ENCODE results near the gene NALCN. TPM values are rescaled to one million over a fixed set of nuclear protein-coding genes. Genes with fewer than 3 reads are reported as not detected.
A peak's percentile ranks its signal among the peaks of the same experiment; 100 is the strongest.

NALCN gene
- total and polyA plus RNA-seq, 2 donors (not counting 1 experiment from before 2014, with no cell fraction given): 1.5 to 2.7 TPM

- no peak overlapping the region for H3K4me3 ChIP-seq (replicated peaks in 1 of 4; ENCODE audit: control extremely low read depth in 1 of 4, insufficient read depth in 1 of 4, low read depth in 3 of 4, low read length in 4 of 4)
- TF ChIP-seq, protein P1, sequence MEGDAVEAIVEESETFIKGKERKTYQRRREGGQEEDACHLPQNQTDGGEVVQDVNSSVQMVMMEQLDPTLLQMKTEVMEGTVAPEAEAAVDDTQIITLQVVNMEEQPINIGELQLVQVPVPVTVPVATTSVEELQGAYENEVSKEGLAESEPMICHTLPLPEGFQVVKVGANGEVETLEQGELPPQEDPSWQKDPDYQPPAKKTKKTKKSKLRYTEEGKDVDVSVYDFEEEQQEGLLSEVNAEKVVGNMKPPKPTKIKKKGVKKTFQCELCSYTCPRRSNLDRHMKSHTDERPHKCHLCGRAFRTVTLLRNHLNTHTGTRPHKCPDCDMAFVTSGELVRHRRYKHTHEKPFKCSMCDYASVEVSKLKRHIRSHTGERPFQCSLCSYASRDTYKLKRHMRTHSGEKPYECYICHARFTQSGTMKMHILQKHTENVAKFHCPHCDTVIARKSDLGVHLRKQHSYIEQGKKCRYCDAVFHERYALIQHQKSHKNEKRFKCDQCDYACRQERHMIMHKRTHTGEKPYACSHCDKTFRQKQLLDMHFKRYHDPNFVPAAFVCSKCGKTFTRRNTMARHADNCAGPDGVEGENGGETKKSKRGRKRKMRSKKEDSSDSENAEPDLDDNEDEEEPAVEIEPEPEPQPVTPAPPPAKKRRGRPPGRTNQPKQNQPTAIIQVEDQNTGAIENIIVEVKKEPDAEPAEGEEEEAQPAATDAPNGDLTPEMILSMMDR (conservative IDR thresholded peaks at IDR 0.05 in 1 of 2, IDR thresholded peaks at IDR 0.05 in 1 of 2; ENCODE audit: low read depth in 1 of 2, low read length in 2 of 2): no peak
- no peaks in the 10 kb centered on the region for H3K9me3 ChIP-seq (ENCODE audit: control insufficient read depth, insufficient read depth, low read depth, low read length)
- H3K27ac ChIP-seq (ENCODE audit: insufficient read depth, low read length): no peak overlapping the region
- no peaks in the 10 kb centered on the region for H3K36me3 ChIP-seq (ENCODE audit: control insufficient read depth, insufficient read depth, low read length)
- no peaks in the 10 kb centered on the region for H3K79me2 ChIP-seq (ENCODE audit: control insufficient read depth, insufficient read depth, low read length)
- DNase-seq (ENCODE audit: low read depth in 2 of 2): no peak
- H4K20me1 ChIP-seq (ENCODE audit: control insufficient read depth, extremely low read depth, insufficient read depth, low read length): no peaks in the 10 kb centered on the region
- H2AFZ ChIP-seq (ENCODE audit: low read length): no peak overlapping the region
- no peak overlapping the region for H3K9ac ChIP-seq (ENCODE audit: insufficient read depth, low read length)
- no peaks in the 10 kb centered on the region for H3K27me3 ChIP-seq (ENCODE audit: control insufficient read depth, insufficient read depth, low read length)
- H3K4me1 ChIP-seq (ENCODE audit: control insufficient read depth, extremely low read depth, insufficient read depth, low read length): no peaks in the 10 kb centered on the region
- H3K4me2 ChIP-seq (ENCODE audit: extremely low read depth, insufficient read depth, low read length): no peak overlapping the region
Measured at GRCh38 chr13:101331731-101332130, 84.6 kb downstream of the NALCN start.

GRCh38 chr13:101327871-101328270 lies 88.4 kb downstream of the NALCN start:
- no peaks in the 10 kb centered on the region for H3K36me3 ChIP-seq (ENCODE audit: control insufficient read depth, insufficient read depth, low read length)
- H2AFZ ChIP-seq (ENCODE audit: low read length): peak overlapping the region; percentile 41
- H3K9ac ChIP-seq (ENCODE audit: insufficient read depth, low read length): no peak overlapping the region
- no peaks in the 10 kb centered on the region for H3K79me2 ChIP-seq (ENCODE audit: control insufficient read depth, insufficient read depth, low read length)
- no peak overlapping the region for H3K4me3 ChIP-seq (replicated peaks in 1 of 4; ENCODE audit: control extremely low read depth in 1 of 4, insufficient read depth in 1 of 4, low read depth in 3 of 4, low read length in 4 of 4)
- no peak overlapping the region for H3K4me2 ChIP-seq (ENCODE audit: extremely low read depth, insufficient read depth, low read length)
- no peaks in the 10 kb centered on the region for H3K27me3 ChIP-seq (ENCODE audit: control insufficient read depth, insufficient read depth, low read length)
- peak in 1 of 2 donors; percentile 45 for DNase-seq (ENCODE audit: low read depth in 2 of 2)
- H3K4me1 ChIP-seq (ENCODE audit: control insufficient read depth, extremely low read depth, insufficient read depth, low read length): no peaks in the 10 kb centered on the region
- TF ChIP-seq EZH2 (IDR thresholded peaks at IDR 0.05; ENCODE audit: low read length, missing control alignments): no peak
- TF ChIP-seq, protein P1 (conservative IDR thresholded peaks at IDR 0.05 in 1 of 2, IDR thresholded peaks at IDR 0.05 in 1 of 2; ENCODE audit: low read depth in 1 of 2, low read length in 2 of 2): no peak
- no peaks in the 10 kb centered on the region for H4K20me1 ChIP-seq (ENCODE audit: control insufficient read depth, extremely low read depth, insufficient read depth, low read length)
- H3K27ac ChIP-seq (ENCODE audit: insufficient read depth, low read length): no peak overlapping the region
- no peaks in the 10 kb centered on the region for H3K9me3 ChIP-seq (ENCODE audit: control insufficient read depth, insufficient read depth, low read depth, low read length)

DNA sequence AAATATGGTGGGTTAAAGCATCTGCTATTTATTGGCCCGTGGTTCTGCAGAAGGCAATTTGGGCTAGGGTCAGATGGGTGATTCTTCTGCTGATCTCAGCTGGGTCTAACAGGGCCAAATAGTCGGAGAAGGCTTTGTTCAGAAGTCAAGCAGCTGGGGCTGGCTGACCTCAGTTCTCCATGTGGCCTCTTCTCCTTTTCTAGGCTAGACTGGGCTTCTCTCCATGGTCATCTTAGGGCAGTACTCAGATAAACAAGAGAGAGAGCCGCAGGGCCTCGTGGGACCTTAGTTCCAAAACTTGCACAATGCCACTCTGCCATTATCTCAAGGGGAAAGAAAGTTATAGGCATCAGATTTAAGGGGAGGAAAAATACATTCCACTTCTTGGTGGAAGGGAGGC lies 89.6 kb downstream of the NALCN start:
- Histone ChIP-seq H3K9ac (ENCODE audit: insufficient read depth, low read length) (no peak overlapping the region), H3K4me3 (replicated peaks in 1 of 4; ENCODE audit: control extremely low read depth in 1 of 4, insufficient read depth in 1 of 4, low read depth in 3 of 4, low read length in 4 of 4) (no peak overlapping the region), H3K9me3 (ENCODE audit: control insufficient read depth, insufficient read depth, low read depth, low read length) (no peaks in the 10 kb centered on the region), H3K4me1 (ENCODE audit: control insufficient read depth, extremely low read depth, insufficient read depth, low read length) (no peaks in the 10 kb centered on the region), H3K36me3 (ENCODE audit: control insufficient read depth, insufficient read depth, low read length) (no peaks in the 10 kb centered on the region), H3K79me2 (ENCODE audit: control insufficient read depth, insufficient read depth, low read length) (no peaks in the 10 kb centered on the region), H4K20me1 (ENCODE audit: control insufficient read depth, extremely low read depth, insufficient read depth, low read length) (no peaks in the 10 kb centered on the region), H3K27me3 (ENCODE audit: control insufficient read depth, insufficient read depth, low read length) (no peaks in the 10 kb centered on the region), H3K4me2 (ENCODE audit: extremely low read depth, insufficient read depth, low read length) (no peak overlapping the region), H3K27ac (ENCODE audit: insufficient read depth, low read length) (no peak overlapping the region), H2AFZ (ENCODE audit: low read length) (no peak overlapping the region)
- TF ChIP-seq, protein P1 (conservative IDR thresholded peaks at IDR 0.05 in 1 of 2, IDR thresholded peaks at IDR 0.05 in 1 of 2; ENCODE audit: low read depth in 1 of 2, low read length in 2 of 2): no peak
- no peak for TF ChIP-seq EZH2 (IDR thresholded peaks at IDR 0.05; ENCODE audit: low read length, missing control alignments)
- DNase-seq (ENCODE audit: low read depth in 2 of 2): no peak

All from fibroblast of lung (primary cell).